GM10248 (cell line): ENCODE measurements around the gene CCRL2.
A peak's percentile ranks its signal among the peaks of the same experiment; 100 is the strongest.

Experiments used
- CTCF ChIA-PET: fragments of 300-600 bp; sonication (Branson Sonifier 250); formaldehyde crosslinking; extraction: SDS; loops from one replicate; lab custom pipeline; 2021; ENCODE audit warnings: antibody characterized with exemption; lab: Yijun Ruan, JAX
- POLR2A ChIA-PET: fragments of 350-650 bp; sonication (Branson Sonifier 250); formaldehyde crosslinking; extraction: SDS; loops from one replicate; lab custom pipeline; 2020; ENCODE audit warnings: antibody characterized with exemption; lab: Yijun Ruan, JAX
- DNase-seq: peaks from one replicate; pipeline ENCODE4 v3.0.0; 2012; ENCODE audit errors: extremely low spot score
- CTCF ChIP-seq: IDR thresholded peaks from 2 replicates; pipeline ENCODE4 v1.5.1; 2012; ENCODE audit warnings: mild to moderate bottlenecking, low read depth; ENCODE audit errors: extremely low read depth, missing control alignments, control extremely low read depth

CCRL2 gene

GRCh38 chr3:46370839-46371518, 36.1 kb upstream of the CCRL2 start, which contains the start of gene CCR5:
TSS of gene CCR5 (plus strand) at chr3:46370946. CDS start at chr3:46372903, 1,957 bp downstream.
- CTCF ChIA-PET = interaction anchor here (1.0 to 6.9 kb wide), 13 partner anchors 11 to 1330 kb away, joined by 3 to 50 read pairs (median 8); partner anchors contain the start of gene CCR1
- DNase-seq = no peak
- POLR2A ChIA-PET = interaction anchor here (1.4 kb wide), 1 partner anchor 273 kb away, joined by 3 read pairs; no protein-coding TSS in a partner anchor
- TF ChIP-seq CTCF = no peak

GRCh38 chr3:46371519-46372340, 35.3 kb upstream of the CCRL2 start:
- ChIA-PET CTCF (interaction anchor here (1.0 to 6.9 kb wide), 9 partner anchors 8 to 294 kb away, joined by 3 to 50 read pairs (median 17); no protein-coding TSS in a partner anchor), POLR2A (no interaction called here)
- TF ChIP-seq CTCF = no peak
- DNase-seq = no peak

- peak; percentile 64 for TF ChIP-seq CTCF
- ChIA-PET POLR2A (no interaction called here), CTCF (interaction anchor here (0.6 to 6.9 kb wide), 10 partner anchors 9 to 306 kb away, joined by 3 to 50 read pairs (median 5); partner anchors contain the start of gene CCR1)
- DNase-seq = no peak
These were observed 34.3 kb upstream of the CCRL2 start for GRCh38 chr3:46372492-46373359.

- ChIA-PET POLR2A (no interaction called here), CTCF (interaction anchor here (1.0 to 1.6 kb wide), 8 partner anchors 8 to 296 kb away, joined by 3 to 5 read pairs (median 4); no protein-coding TSS in a partner anchor)
- DNase-seq = no peak
- TF ChIP-seq CTCF = no peak
These were observed 32.3 kb upstream of the CCRL2 start for GRCh38 chr3:46374755-46375154.

- DNase-seq = no peak
- TF ChIP-seq CTCF = no peak
- ChIA-PET POLR2A (no interaction called here), CTCF (interaction anchor here (1.0 to 1.6 kb wide), 6 partner anchors 8 to 296 kb away, joined by 3 to 5 read pairs (median 4); no protein-coding TSS in a partner anchor)
These were observed 31.8 kb upstream of the CCRL2 start for GRCh38 chr3:46375218-46375617.

GRCh38 chr3:46375814-46376213, 31.2 kb upstream of the CCRL2 start:
- no peak for DNase-seq
- POLR2A ChIA-PET = no interaction called here
- CTCF ChIA-PET = interaction anchor here (1.6 kb wide), 1 partner anchor 161 kb away, joined by 3 read pairs; no protein-coding TSS in a partner anchor
- TF ChIP-seq CTCF = no peak
